Ramos (cell line): ENCODE measurements around the gene SALL1.

Source experiments
- in situ Hi-C: fragments of 300-500 bp; cut with MboI; formaldehyde crosslinking; loops from one replicate; pipeline ENCODE4 v1.14.3; 2022; ENCODE audit warnings: low sequenced_read_pairs; ENCODE audit not compliant: unreplicated experiment

SALL1 gene

GRCh38 chr16:51144203-51144602 lies 6.9 kb downstream of the SALL1 start:
- in situ Hi-C loops, result no loop called here

- in situ Hi-C loops, result no loop called here
These were observed 7.7 kb downstream of the SALL1 start for GRCh38 chr16:51143196-51143977.

GRCh38 chr16:51141541-51141940 lies 9.5 kb downstream of the SALL1 start:
- in situ Hi-C loops, result no loop called here

GRCh38 chr16:51141106-51141505 lies 10.0 kb downstream of the SALL1 start:
- in situ Hi-C loops, result no loop called here

- in situ Hi-C loops, result no loop called here
These were observed 11.0 kb downstream of the SALL1 start for GRCh38 chr16:51140112-51140511.

- in situ Hi-C loops, result no loop called here
These were observed 11.5 kb downstream of the SALL1 start for GRCh38 chr16:51139568-51139967.

- in situ Hi-C loops, result no loop called here
These were observed 12.9 kb downstream of the SALL1 start for GRCh38 chr16:51138178-51138577.

- in situ Hi-C loops, result no loop called here
These were observed 14.0 kb downstream of the SALL1 start for GRCh38 chr16:51137097-51137496.

- in situ Hi-C loops, result no loop called here
These were observed 16.2 kb downstream of the SALL1 start for GRCh38 chr16:51134876-51135275.

GRCh38 chr16:51134269-51134812 lies 16.7 kb downstream of the SALL1 start:
- in situ Hi-C loops, result no loop called here

- in situ Hi-C loops, result no loop called here
These were observed 17.4 kb downstream of the SALL1 start for GRCh38 chr16:51133688-51134087.

- in situ Hi-C loops, result no loop called here
These were observed 17.9 kb downstream of the SALL1 start for GRCh38 chr16:51133183-51133582.

- in situ Hi-C loops, result no loop called here
These were observed 18.5 kb downstream of the SALL1 start for GRCh38 chr16:51132490-51133115.

- in situ Hi-C loops, result no loop called here
These were observed 19.5 kb downstream of the SALL1 start for GRCh38 chr16:51131619-51132018.

- in situ Hi-C loops, result no loop called here
These were observed 22.0 kb downstream of the SALL1 start for GRCh38 chr16:51129105-51129504.

GRCh38 chr16:51125992-51126391 lies 25.1 kb downstream of the SALL1 start:
- in situ Hi-C loops, result no loop called here

- in situ Hi-C loops, result no loop called here
These were observed 26.2 kb downstream of the SALL1 start for GRCh38 chr16:51124896-51125295.

GRCh38 chr16:51121850-51122249 lies 29.2 kb downstream of the SALL1 start:
- in situ Hi-C loops, result no loop called here

- in situ Hi-C loops, result no loop called here
These were observed 30.2 kb downstream of the SALL1 start for GRCh38 chr16:51120730-51121347.

GRCh38 chr16:51119973-51120729 lies 30.9 kb downstream of the SALL1 start:
- in situ Hi-C loops, result no loop called here
